Germinal center (tissue), 1 donor: ENCODE results near the gene KCNQ1OT1.

Experiments
- DNase-seq: peaks from one replicate; pipeline ENCODE4 v3.0.0; 2012; ENCODE audit warnings: mixed read lengths, low spot score

KCNQ1OT1 gene

GRCh38 chr11:2666828-2667570 lies 32.8 kb downstream of the KCNQ1OT1 start:
- no peak for DNase-seq

GRCh38 chr11:2666401-2666741 lies 33.4 kb downstream of the KCNQ1OT1 start:
- no peak for DNase-seq

GRCh38 chr11:2665526-2666400 lies 34.0 kb downstream of the KCNQ1OT1 start:
- DNase-seq = no peak

- no peak for DNase-seq
These were observed 34.8 kb downstream of the KCNQ1OT1 start for GRCh38 chr11:2664791-2665525.

GRCh38 chr11:2664376-2664775 lies 35.4 kb downstream of the KCNQ1OT1 start:
- no peak for DNase-seq

- DNase-seq = no peak
These were observed 35.9 kb downstream of the KCNQ1OT1 start for GRCh38 chr11:2663915-2664314.

GRCh38 chr11:2663506-2663905 lies 36.3 kb downstream of the KCNQ1OT1 start:
- no peak for DNase-seq

- no peak for DNase-seq
These were observed 37.1 kb downstream of the KCNQ1OT1 start for GRCh38 chr11:2662430-2663299.

GRCh38 chr11:2662024-2662312 lies 37.8 kb downstream of the KCNQ1OT1 start:
- no peak for DNase-seq

GRCh38 chr11:2661173-2662023 lies 38.4 kb downstream of the KCNQ1OT1 start:
- DNase-seq = no peak

GRCh38 chr11:2660357-2660939 lies 39.3 kb downstream of the KCNQ1OT1 start:
- no peak for DNase-seq

- DNase-seq = no peak
These were observed 42.0 kb downstream of the KCNQ1OT1 start for GRCh38 chr11:2657697-2658284.

- DNase-seq = no peak
These were observed 42.9 kb downstream of the KCNQ1OT1 start for GRCh38 chr11:2656859-2657258.

GRCh38 chr11:2655834-2656622 lies 43.8 kb downstream of the KCNQ1OT1 start:
- no peak for DNase-seq

GRCh38 chr11:2655016-2655719 lies 44.6 kb downstream of the KCNQ1OT1 start:
- DNase-seq = no peak

GRCh38 chr11:2653930-2654739 lies 45.7 kb downstream of the KCNQ1OT1 start:
- DNase-seq = no peak

GRCh38 chr11:2653198-2653551 lies 46.6 kb downstream of the KCNQ1OT1 start:
- no peak for DNase-seq
